Measurements from ENCODE around the gene CDH4. TPM values are rescaled to one million over a fixed set of nuclear protein-coding genes. Genes with fewer than 3 reads are reported as not detected.

Gene CDH4
- total and polyA plus RNA-seq, 9 of the 15 experiments (the other 6 are each of a cell fraction or from before 2014, with no cell fraction given), result 0.04 TPM; not detected in 8

- Histone ChIP-seq H3K4me2 (ENCODE audit: insufficient read depth, low read length) (no peak overlapping the region), H3K36me3 (ENCODE audit: control insufficient read depth, insufficient read depth, low read length) (no peaks in the 10 kb centered on the region), H3K27me3 (ENCODE audit: control insufficient read depth in 2 of 2, insufficient read depth in 2 of 2, low read length in 2 of 2) (no peaks in the 10 kb centered on the region; a peak in 1 of 5 replicates), H3K9ac (ENCODE audit: insufficient read depth in 1 of 2, low read depth in 2 of 2, low read length in 2 of 2) (no peak overlapping the region), H3K4me3 (no peak overlapping the region), H4K20me1 (replicated peaks; ENCODE audit: control insufficient read depth, insufficient read depth, low read length) (no peaks in the 10 kb centered on the region), H3K4me1 (replicated peaks in 1 of 2; ENCODE audit: control insufficient read depth in 2 of 2, insufficient read depth in 2 of 2, low read length in 2 of 2) (no peaks in the 10 kb centered on the region; a peak in 1 of 5 replicates), H3K9me3 (replicated peaks; ENCODE audit: control insufficient read depth, insufficient read depth, low read depth, low read length) (no peaks in the 10 kb centered on the region), H3K27ac (ENCODE audit: extremely low read depth, low read depth, low read length) (no peak overlapping the region), H2AFZ (ENCODE audit: low read depth, low read length) (no peak overlapping the region), H3K9me1 (ENCODE audit: control insufficient read depth, insufficient read depth, low read length) (no peaks in the 10 kb centered on the region), H3K79me2 (ENCODE audit: control insufficient read depth, insufficient read depth, low read length) (no peaks in the 10 kb centered on the region)
- ChIA-PET CTCF (ENCODE audit: low intra/inter-chr PET ratio) (no interaction called here), POLR2A (no interaction called here)
- under 1% methylated on average over 11 of the region's 11 CpGs for WGBS (ENCODE audit: insufficient coverage, low coverage, missing lambda C conversion rate)
- in situ Hi-C loops (cut with MboI), result no loop called here
- intact Hi-C loops (cut with micrococcal nuclease), result no loop called here
- DNase-seq (ENCODE audit: extremely low read depth in 1 of 4, low spot score in 3 of 4) (no peak), ATAC-seq (no peak), FAIRE-seq (no peak)
- no TSS peak for BruUV-seq (replicated peaks)
- TF ChIP-seq NUFIP1 (IDR thresholded peaks at IDR 0.05; ENCODE audit: partially characterized antibody) (no peak), RAD21 (CRISPR knock-in tag; conservative IDR thresholded peaks at IDR 0.05 in 1 of 2, IDR thresholded peaks at IDR 0.05 in 1 of 2) (no peak), MGA (IDR thresholded peaks at IDR 0.05) (no peak), ARNT (IDR thresholded peaks at IDR 0.05) (no peak), NFIX (CRISPR knock-in tag; IDR thresholded peaks at IDR 0.05; ENCODE audit: low read depth) (no peak), ZNF75A (CRISPR knock-in tag; IDR thresholded peaks at IDR 0.05) (no peak), SP1 (CRISPR knock-in tag; IDR thresholded peaks at IDR 0.05) (no peak)
- TF ChIP-seq, protein P1, sequence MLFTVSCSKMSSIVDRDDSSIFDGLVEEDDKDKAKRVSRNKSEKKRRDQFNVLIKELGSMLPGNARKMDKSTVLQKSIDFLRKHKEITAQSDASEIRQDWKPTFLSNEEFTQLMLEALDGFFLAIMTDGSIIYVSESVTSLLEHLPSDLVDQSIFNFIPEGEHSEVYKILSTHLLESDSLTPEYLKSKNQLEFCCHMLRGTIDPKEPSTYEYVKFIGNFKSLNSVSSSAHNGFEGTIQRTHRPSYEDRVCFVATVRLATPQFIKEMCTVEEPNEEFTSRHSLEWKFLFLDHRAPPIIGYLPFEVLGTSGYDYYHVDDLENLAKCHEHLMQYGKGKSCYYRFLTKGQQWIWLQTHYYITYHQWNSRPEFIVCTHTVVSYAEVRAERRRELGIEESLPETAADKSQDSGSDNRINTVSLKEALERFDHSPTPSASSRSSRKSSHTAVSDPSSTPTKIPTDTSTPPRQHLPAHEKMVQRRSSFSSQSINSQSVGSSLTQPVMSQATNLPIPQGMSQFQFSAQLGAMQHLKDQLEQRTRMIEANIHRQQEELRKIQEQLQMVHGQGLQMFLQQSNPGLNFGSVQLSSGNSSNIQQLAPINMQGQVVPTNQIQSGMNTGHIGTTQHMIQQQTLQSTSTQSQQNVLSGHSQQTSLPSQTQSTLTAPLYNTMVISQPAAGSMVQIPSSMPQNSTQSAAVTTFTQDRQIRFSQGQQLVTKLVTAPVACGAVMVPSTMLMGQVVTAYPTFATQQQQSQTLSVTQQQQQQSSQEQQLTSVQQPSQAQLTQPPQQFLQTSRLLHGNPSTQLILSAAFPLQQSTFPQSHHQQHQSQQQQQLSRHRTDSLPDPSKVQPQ (CRISPR knock-in tag; IDR thresholded peaks at IDR 0.05; ENCODE audit: borderline replicate concordance), result no peak
Measured at GRCh38 chr20:61234224-61234890, 17.7 kb upstream of the CDH4 start.
